DOHH2 (cell line): ENCODE results near the gene DHX32.

Experiments
- CTCF ChIP-seq: fragments of 200-600 bp; sonication (generic); IDR thresholded peaks from one replicate; pipeline ENCODE4 v1.5.1; 2014; ENCODE audit warnings: antibody characterized with exemption, mild to moderate bottlenecking, low read depth, low read length; ENCODE audit not compliant: poor library complexity, severe bottlenecking
- EZH2phosphoT487 ChIP-seq: fragments of 200-600 bp; sonication (generic); IDR thresholded peaks from 2 replicates; pipeline ENCODE4 v1.6.1; 2017; ENCODE audit warnings: borderline replicate concordance, mild to moderate bottlenecking, antibody characterized with exemption, low read length, moderate library complexity, mixed read lengths

DNA sequence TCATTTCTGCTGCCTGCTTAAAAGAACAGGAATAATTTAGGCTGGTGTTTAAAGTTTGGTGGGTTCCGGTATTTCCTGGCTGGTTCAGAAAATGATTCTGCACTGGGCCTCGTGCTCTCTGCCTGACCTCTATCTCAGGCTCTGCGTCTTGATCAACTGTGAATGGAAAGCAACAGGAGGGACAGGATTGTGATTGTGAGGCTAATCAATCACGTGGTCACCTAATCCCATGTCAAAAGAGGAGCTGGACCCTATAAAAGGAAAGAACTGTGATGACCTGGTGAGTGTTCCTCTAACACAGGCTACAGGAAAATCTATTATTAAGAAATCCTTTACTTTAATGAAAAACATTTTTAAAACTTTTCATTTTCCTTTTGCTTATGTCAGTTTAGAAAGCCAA, at the start of gene DHX32:
- TF ChIP-seq CTCF (no peak), EZH2phosphoT487 (no peak)
